Effector memory CD8-positive, alpha-beta T cell (primary cell): ENCODE data around the gene SIRT5.

Experiments used
- ATAC-seq: fragments of 150-1000 bp; cut with Tn5 transposase; replicated peaks from 2 replicates; pipeline ENCODE4 v1.10.0; 2021; ENCODE audit warnings: mild to moderate bottlenecking, moderate library complexity
- DNase-seq, 3 experiments: peaks; one replicate each; pipeline ENCODE4 v3.0.0; 2021
- H3K27ac Mint-ChIP-seq, 2 donors: one replicate each; pipeline ENCODE4 v1.8.0; 2022; ENCODE audit warnings: mild to moderate bottlenecking in 2 of 2, mixed read lengths in 2 of 2, moderate library complexity in 2 of 2
- H3K27me3 Mint-ChIP-seq, 2 donors: one replicate each; pipeline ENCODE4 v1.8.0; 2022; ENCODE audit warnings: mixed read lengths in 2 of 2
- H3K36me3 Mint-ChIP-seq: one replicate; pipeline ENCODE4 v1.8.0; 2022; ENCODE audit warnings: mild to moderate bottlenecking, moderate library complexity, mixed read lengths; ENCODE audit not compliant: insufficient read depth
- H3K4me1 Mint-ChIP-seq, 2 donors: one replicate each; pipeline ENCODE4 v1.8.0; 2022; ENCODE audit warnings: low read depth in 2 of 2, mixed read lengths in 2 of 2
- H3K4me3 Mint-ChIP-seq, 2 donors: one replicate each; pipeline ENCODE4 v1.8.0; 2022; ENCODE audit warnings: mild to moderate bottlenecking in 2 of 2, mixed read lengths in 2 of 2, moderate library complexity in 2 of 2
- H3K9me3 Mint-ChIP-seq, 2 donors: one replicate each; pipeline ENCODE4 v1.8.0; 2022; ENCODE audit warnings: mixed read lengths in 2 of 2

The SIRT5 gene

DNA sequence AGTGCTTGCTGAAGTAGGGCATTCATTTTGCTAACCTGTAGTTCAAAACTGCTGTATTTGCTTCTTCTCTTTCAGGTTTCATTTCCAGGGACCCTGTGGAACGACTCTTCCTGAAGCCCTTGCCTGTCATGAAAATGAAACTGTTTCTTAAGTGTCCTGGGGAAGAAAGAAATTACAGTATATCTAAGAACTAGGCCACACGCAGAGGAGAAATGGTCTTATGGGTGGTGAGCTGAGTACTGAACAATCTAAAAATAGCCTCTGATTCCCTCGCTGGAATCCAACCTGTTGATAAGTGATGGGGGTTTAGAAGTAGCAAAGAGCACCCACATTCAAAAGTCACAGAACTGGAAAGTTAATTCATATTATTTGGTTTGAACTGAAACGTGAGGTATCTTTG, 37.3 kb downstream of the SIRT5 start:
- no peaks in the 10 kb centered on the region for H3K9me3 Mint-ChIP-seq
- no peak for ATAC-seq
- H3K4me1 Mint-ChIP-seq = peaks cover 16 to 25% of the 10 kb centered on the region in 2 donors
- peaks cover 17% of the 10 kb centered on the region for H3K36me3 Mint-ChIP-seq
- DNase-seq = no peak
- no peaks in the 10 kb centered on the region for H3K27me3 Mint-ChIP-seq
- H3K4me3 Mint-ChIP-seq = no peak overlapping the region
- no peak overlapping the region for H3K27ac Mint-ChIP-seq

GRCh38 chr6:13613029-13613594, 38.7 kb downstream of the SIRT5 start:
- Mint-ChIP-seq H3K27ac (no peak overlapping the region), H3K27me3 (no peaks in the 10 kb centered on the region), H3K4me1 (peaks cover 21 to 34% of the 10 kb centered on the region in 2 donors), H3K9me3 (no peaks in the 10 kb centered on the region), H3K4me3 (no peak overlapping the region), H3K36me3 (peaks cover 31% of the 10 kb centered on the region)
- no peak for ATAC-seq
- DNase-seq = no peak

DNA sequence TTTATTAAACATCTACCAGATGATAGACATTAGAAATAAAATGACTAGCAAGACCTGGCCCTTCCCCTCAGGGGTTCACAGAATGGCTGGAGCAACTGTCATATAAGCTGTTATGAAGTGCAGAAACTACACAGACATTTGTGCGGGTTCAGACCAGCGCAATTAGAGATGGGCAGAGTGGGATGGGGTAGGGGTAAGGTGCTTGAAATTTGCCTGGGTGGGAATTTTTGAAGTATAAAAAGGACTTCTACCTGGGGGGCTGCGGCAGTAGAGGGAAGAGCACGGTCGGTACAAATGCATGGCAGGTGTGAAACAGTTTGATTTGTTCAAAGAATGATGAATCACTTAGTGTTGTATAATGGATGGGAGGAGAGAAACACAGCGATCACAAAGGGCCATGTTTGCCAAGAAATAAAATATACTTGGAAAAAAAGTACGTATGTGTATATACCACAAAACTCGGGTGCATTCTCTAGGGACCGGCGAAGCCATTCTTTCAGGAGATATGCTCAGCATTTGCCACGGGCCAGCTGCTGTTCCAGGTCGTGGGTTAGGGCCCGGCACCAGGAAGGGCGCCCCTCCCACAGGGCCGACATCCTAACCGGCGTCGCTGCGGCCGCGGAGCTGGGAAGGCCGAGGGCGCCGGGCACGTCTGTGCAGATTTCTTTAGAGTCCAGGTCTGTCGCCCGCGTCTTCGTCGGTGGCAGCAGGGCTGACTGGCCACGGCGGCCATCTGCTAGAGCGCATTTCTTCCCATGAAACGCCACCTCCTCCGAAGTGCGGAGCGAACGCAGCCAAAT, 39.9 kb downstream of the SIRT5 start:
- DNase-seq = no peak
- Mint-ChIP-seq H3K36me3 (peaks cover 43% of the 10 kb centered on the region), H3K27ac (peak overlapping the region; percentile 97 to 99), H3K9me3 (no peaks in the 10 kb centered on the region), H3K4me1 (peaks cover 21 to 34% of the 10 kb centered on the region in 2 donors), H3K27me3 (no peaks in the 10 kb centered on the region), H3K4me3 (peak overlapping the region; percentile 95 to 97)
- ATAC-seq = peak; percentile 7

GRCh38 chr6:13614926-13615791, 40.8 kb downstream of the SIRT5 start, which contains the start of gene NOL7:
Gene NOL7 (plus strand): TSS chr6:13615335. CDS start chr6:13615359, 24 bp downstream.
- H3K4me3 Mint-ChIP-seq = peak within 1 kb of the TSS; percentile 95 to 97
- H3K27me3 Mint-ChIP-seq = no peaks in the 10 kb centered on the region
- H3K36me3 Mint-ChIP-seq = peaks cover 51% of the 10 kb centered on the region
- H3K27ac Mint-ChIP-seq = peak within 1 kb of the TSS; percentile 97 to 99
- ATAC-seq = peak; percentile 91
- DNase-seq = peak; percentile 99 to 100 (median 99)
- peaks cover 21 to 34% of the 10 kb centered on the region in 2 donors for H3K4me1 Mint-ChIP-seq
- no peaks in the 10 kb centered on the region for H3K9me3 Mint-ChIP-seq

GRCh38 chr6:13615792-13616120, 41.4 kb downstream of the SIRT5 start:
- peaks cover 57% of the 10 kb centered on the region for H3K36me3 Mint-ChIP-seq
- ATAC-seq = peak; percentile 20
- DNase-seq = peak; percentile 13 to 36 (median 26)
- H3K4me1 Mint-ChIP-seq = peaks cover 19 to 34% of the 10 kb centered on the region in 2 donors
- H3K27me3 Mint-ChIP-seq = no peaks in the 10 kb centered on the region
- H3K4me3 Mint-ChIP-seq = peak overlapping the region; percentile 95 to 97
- peak overlapping the region; percentile 97 to 99 for H3K27ac Mint-ChIP-seq
- H3K9me3 Mint-ChIP-seq = no peaks in the 10 kb centered on the region

GRCh38 chr6:13617066-13617465, 42.7 kb downstream of the SIRT5 start:
- Mint-ChIP-seq H3K4me3 (peak overlapping the region; percentile 30 to 97), H3K36me3 (peaks cover 70% of the 10 kb centered on the region)

GRCh38 chr6:13624871-13625288, 50.5 kb downstream of the SIRT5 start:
- DNase-seq (peak; percentile 6 to 20 (median 8)), ATAC-seq (peak; percentile 86)
- no peaks in the 10 kb centered on the region for H3K9me3 Mint-ChIP-seq
- H3K36me3 Mint-ChIP-seq = peaks cover 80% of the 10 kb centered on the region
- H3K4me3 Mint-ChIP-seq = no peak overlapping the region
- H3K27me3 Mint-ChIP-seq = no peaks in the 10 kb centered on the region
- H3K27ac Mint-ChIP-seq = peak overlapping the region; percentile 19 to 54
- H3K4me1 Mint-ChIP-seq = peaks cover 5 to 10% of the 10 kb centered on the region in 2 donors

More at GRCh38 chr6:13617066-13617465, 42.7 kb downstream of the SIRT5 start:
- H3K4me1 Mint-ChIP-seq = peaks cover 19 to 34% of the 10 kb centered on the region in 2 donors
- ATAC-seq = no peak
- no peaks in the 10 kb centered on the region for H3K27me3 Mint-ChIP-seq
- no peak for DNase-seq
- peak overlapping the region; percentile 70 to 99 for H3K27ac Mint-ChIP-seq
- no peaks in the 10 kb centered on the region for H3K9me3 Mint-ChIP-seq

DNA sequence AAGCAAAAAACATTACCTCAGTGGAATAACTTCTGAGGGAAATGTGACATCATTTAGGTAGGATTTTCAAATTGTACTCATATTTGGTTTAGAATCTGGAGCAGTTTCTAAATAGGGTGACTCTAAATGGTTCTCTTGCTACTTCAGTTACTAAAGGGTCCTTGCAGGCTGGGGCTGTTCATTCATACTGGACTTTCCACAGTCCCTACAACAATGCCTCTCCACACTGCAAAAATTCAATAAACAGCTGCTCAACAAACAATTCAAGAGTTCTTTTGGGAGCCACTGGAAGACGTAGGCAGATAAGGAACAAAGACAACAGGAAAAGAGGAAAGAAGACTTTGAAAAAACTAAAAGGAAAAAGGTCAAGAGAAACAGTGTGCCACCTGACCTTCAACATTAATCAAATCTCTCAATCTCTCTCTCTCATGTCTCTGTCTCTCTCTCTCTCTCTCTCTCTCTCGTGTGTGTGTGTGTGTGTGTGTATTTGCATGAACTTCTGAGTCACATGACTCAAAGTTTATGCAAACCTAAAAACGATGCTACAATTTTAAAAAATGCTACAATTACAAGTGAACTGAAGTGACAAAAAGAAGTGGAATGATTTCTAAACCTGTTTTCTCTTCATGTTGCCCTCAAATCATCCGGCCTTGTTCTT, 55.2 kb downstream of the SIRT5 start:
- Mint-ChIP-seq H3K36me3 (peaks cover 70% of the 10 kb centered on the region), H3K4me3 (no peak overlapping the region), H3K27me3 (no peaks in the 10 kb centered on the region), H3K4me1 (peaks cover 5 to 7% of the 10 kb centered on the region in 2 donors), H3K27ac (peak overlapping the region; percentile 1 to 73), H3K9me3 (no peaks in the 10 kb centered on the region)
- ATAC-seq (no peak), DNase-seq (no peak)

DNA sequence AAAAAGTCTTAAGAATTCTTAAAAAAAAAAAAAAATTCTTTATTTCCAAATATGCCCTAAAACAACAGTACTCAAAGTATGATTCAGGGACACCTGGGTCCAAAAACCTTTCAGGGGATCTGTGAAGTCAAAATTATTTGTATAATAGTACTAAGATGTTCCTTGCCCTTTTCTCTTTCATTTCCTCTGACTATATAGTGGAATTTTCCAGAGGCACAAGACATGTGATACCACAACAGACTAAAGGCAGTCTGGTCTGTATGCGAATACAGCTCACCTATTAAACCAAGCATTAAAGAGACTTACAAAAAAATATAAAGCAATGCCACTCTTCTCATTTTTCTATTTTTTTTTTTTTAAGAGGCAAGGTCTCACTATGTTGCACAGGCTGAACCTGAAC, 56.1 kb downstream of the SIRT5 start:
- no peak for ATAC-seq
- Mint-ChIP-seq H3K27ac (peak overlapping the region in 1 of 2 donors; percentile 73), H3K36me3 (peaks cover 62% of the 10 kb centered on the region), H3K9me3 (no peaks in the 10 kb centered on the region), H3K27me3 (no peaks in the 10 kb centered on the region), H3K4me1 (peaks cover 2 to 11% of the 10 kb centered on the region in 2 donors), H3K4me3 (no peak overlapping the region)
- no peak for DNase-seq

DNA sequence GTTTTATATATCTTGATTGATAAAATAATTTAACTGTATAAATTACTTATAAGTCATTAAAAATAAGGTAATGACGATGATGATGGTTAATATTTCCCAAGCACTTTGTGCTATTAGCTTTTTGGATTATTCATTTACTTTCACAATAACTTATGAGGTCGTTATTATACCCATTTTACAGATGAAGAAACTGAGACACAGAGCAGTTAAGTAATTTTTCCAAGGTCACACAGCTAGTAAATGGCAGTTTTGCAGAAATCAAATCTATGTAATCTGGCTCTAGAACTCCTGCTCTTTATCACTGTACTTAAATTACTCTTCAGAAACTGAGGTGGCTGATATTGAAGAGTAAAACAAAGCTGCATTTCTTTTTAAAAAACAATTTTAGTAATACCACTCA, 58.9 kb downstream of the SIRT5 start:
- Mint-ChIP-seq H3K27me3 (no peaks in the 10 kb centered on the region), H3K27ac (peak overlapping the region in 1 of 2 donors; percentile 36), H3K36me3 (peaks cover 51% of the 10 kb centered on the region), H3K9me3 (no peaks in the 10 kb centered on the region), H3K4me3 (no peak overlapping the region), H3K4me1 (peaks cover 4 to 12% of the 10 kb centered on the region in 2 donors)
- no peak for ATAC-seq
- no peak for DNase-seq

- no peaks in the 10 kb centered on the region for H3K9me3 Mint-ChIP-seq
- H3K27ac Mint-ChIP-seq = peak overlapping the region in 1 of 2 donors; percentile 44
- peaks cover 4 to 8% of the 10 kb centered on the region in 2 donors for H3K4me1 Mint-ChIP-seq
- H3K27me3 Mint-ChIP-seq = no peaks in the 10 kb centered on the region
- no peak overlapping the region for H3K4me3 Mint-ChIP-seq
- ATAC-seq (no peak), DNase-seq (no peak)
- H3K36me3 Mint-ChIP-seq = peaks cover 63% of the 10 kb centered on the region
These were observed 61.7 kb downstream of the SIRT5 start for GRCh38 chr6:13635948-13636658.

GRCh38 chr6:13638014-13638413, 63.6 kb downstream of the SIRT5 start:
- Mint-ChIP-seq H3K27me3 (no peaks in the 10 kb centered on the region), H3K27ac (peak overlapping the region; percentile 85 to 94), H3K36me3 (peaks cover 51% of the 10 kb centered on the region), H3K4me1 (peaks cover 7 to 8% of the 10 kb centered on the region in 2 donors), H3K9me3 (no peaks in the 10 kb centered on the region), H3K4me3 (no peak overlapping the region)
- DNase-seq (no peak), ATAC-seq (no peak)
